GM18505 (cell line): ENCODE measurements around the gene TOGARAM2.

Experiments used
- ATAC-seq: cut with Tn5 transposase; IDR thresholded peaks from one replicate; pipeline ENCODE4 v1.9.1; 2021; ENCODE audit not compliant: unreplicated experiment
- POLR2A ChIP-seq: IDR thresholded peaks from 4 replicates; pipeline ENCODE4 v1.6.1; 2011; ENCODE audit warnings: borderline replicate concordance; ENCODE audit not compliant: insufficient read depth, insufficient read length; ENCODE audit errors: extremely low read depth

The TOGARAM2 gene

DNA sequence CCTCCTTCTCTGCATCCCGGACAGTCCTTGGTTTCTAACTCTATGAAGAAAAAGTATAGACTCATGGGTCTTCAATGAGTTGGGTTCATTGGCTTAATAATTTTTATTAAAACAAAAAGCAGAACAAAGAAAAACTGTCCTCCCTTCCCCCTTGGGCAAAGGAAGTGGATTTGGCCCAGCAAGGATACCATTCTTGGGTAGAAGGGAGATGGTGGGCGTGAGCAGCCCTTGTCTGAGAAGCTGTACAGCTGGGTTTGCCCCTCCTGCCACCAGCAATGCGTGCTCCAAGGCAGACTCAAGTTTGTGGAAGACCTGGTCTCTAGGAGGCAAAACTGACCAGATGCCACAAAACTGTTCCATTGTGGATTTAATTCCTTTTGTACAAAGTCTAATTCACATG lies 80.5 kb downstream of the TOGARAM2 start:
- no peak for TF ChIP-seq POLR2A
- ATAC-seq, result no peak

DNA sequence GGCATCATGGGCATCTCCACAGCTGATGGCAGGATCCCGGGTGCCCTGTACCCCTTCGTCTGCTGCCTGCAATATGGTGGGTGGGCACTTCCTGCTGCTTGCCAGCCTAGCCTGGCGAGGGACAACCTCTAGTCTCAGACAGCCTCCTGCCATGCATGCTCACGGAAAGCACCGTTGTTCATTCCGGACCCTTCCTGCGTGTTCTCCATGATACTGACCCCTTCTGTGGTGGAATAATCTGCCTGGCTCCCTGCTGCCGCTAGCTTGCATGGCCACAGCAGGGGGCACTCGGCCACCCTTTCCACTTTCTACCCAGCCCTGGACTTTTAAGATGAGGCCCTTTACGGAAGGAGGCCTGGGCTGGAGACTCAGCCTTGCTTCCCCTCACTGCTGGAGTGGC lies 81.3 kb downstream of the TOGARAM2 start:
- ATAC-seq, result no peak
- TF ChIP-seq POLR2A, result no peak

DNA sequence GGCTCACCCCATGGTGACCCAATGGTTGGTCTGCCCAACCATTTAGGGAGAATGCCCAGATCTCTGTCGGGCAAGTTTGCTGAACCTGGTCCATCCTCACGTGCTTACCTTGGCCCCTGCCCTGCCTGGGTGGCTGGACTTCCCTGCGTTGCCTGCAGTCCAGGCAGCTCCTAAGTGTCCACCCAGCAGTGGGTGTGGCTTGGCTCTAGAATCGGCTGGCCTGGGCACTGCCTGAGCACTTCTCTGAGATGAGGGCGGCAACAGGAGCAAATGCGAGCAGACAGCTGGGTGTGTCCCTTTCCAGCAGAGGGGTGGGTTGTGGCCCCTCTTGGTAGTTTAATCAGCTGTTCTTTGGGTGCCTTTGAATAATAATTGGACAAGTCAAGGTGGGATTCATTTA lies 82.0 kb downstream of the TOGARAM2 start:
- TF ChIP-seq POLR2A, result no peak
- no peak for ATAC-seq

DNA sequence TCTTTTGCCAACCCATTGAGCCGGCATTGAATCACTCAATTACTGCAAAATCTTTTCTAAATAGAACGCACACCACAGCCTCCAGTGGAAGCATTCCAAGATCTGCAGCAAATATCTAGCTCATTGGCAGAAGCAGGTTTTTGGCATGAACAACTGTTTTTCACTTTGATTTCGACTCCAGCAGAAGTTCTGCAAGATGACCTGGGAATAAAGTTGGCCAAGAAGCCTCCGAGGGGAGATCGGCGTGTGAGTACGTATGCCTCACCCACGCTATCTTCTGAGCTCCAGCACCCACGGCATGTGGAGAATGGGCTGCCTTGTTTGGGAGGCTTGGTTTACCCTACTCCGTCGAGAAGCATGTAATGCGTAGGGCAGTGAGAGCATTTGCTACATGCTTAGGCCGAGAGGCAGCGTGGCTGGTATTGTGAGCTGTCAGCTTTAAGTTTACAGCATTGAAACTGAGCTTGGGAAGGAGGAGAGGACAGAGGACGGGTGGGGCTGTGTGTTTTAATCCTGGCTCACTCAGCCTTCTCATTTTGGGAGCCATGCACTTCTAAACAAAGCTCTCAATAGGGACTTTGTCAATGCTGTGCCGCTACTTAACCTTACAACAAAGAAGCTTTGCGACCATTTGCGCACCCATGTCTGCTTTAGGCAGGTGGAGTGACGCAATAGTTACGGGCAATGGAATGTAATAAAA lies 82.7 kb downstream of the TOGARAM2 start:
- ATAC-seq, result no peak
- no peak for TF ChIP-seq POLR2A

DNA sequence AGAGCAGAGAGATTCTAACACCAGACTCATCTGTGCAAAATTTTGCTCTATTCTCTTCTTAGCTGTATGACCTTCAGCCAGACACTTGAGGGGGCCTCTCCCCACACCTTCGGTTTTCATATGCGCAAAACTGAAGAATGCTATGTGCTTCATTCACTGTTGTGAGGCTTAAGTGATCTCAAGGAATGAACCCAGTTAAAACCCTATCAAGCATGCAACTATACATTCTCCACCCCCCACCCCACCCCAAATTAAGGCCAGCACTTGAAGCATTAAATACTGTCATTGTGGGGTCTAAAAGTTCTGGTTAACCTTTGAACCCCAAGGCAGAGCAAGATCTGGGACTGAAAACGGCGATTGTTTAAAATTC lies 83.2 kb downstream of the TOGARAM2 start:
- no peak for TF ChIP-seq POLR2A
- ATAC-seq, result no peak

DNA sequence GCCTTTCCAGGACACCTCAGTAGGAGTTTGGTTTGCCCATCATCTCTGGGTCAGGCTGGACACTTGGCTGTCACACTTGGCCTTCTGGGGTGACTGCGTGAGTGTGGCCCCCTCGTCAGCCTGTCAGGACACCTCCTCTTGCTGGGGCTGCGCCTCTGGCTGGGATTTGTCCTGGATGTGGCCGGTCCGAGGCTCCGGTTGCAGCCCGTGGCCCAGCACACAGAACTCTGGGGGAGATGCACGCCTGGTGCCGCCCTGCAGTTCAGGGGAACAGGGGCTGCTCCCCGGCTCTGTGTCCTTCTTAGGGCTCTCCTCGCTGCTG lies 83.6 kb downstream of the TOGARAM2 start:
- no peak for ATAC-seq
- TF ChIP-seq POLR2A, result no peak

DNA sequence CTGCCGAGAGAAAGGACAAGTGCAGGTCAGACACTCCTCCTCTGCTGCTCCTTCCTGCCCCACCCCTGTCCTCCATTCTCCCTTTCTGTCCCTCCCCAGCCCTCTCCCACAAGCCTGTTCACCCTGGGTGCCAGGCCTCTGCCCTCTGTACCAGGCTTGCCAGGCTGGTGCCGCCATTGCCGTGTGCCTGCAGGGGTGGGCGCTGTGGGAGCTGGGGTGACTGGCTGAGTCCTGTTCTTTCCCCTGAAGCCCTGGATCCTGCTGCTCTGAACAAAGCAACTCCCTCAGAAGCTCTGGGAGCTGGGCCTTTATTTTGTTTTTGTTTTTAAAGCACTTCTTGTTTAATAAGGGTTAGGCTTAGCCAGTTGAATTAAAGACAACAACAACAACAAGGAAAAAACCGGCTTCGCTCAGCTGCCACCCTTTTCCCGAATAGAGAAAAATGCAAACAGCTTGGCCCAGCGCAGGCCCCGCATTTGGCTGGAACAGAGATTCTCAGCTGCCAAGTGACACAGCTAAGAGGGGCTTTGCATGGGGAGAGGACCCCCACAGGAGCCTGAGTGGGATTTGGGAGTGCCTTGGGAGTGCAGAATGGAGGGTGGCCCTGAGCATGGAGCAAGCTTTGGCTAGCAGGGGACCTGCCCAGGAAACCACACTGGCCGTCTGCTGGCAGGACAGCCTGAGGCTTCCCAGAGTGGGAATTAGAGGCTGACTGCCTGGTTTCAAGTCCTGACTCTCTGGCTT lies 84.1 kb downstream of the TOGARAM2 start:
- TF ChIP-seq POLR2A, result no peak
- ATAC-seq, result no peak

DNA sequence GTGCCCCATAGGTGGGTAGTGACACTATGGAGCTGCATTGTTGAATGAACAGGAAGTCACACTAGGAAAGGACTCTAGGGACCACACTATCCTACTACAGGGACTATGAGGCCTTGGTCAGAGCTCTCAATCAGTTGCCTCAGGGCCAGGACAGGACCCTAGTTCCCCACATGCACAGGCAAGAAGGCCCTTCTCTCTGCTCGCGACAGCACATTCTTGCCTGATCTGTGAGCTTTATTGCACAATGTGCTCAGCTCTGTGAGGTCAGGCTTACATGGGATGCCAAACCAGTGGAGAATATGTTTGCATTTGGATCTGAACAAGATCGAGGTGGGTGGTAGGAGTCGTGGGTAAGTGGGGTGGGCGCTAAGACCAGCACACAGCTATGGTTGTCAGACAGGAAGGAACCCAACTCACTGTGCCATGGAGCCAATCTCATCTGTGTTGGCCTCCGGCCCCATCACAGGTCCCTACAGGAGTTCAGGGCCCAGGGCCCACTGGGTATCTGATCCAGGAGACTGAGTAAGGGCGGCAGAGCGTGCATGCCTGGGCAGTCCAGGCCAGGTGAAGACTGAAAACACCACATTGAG lies 85.3 kb downstream of the TOGARAM2 start:
- TF ChIP-seq POLR2A, result no peak
- ATAC-seq, result no peak

DNA sequence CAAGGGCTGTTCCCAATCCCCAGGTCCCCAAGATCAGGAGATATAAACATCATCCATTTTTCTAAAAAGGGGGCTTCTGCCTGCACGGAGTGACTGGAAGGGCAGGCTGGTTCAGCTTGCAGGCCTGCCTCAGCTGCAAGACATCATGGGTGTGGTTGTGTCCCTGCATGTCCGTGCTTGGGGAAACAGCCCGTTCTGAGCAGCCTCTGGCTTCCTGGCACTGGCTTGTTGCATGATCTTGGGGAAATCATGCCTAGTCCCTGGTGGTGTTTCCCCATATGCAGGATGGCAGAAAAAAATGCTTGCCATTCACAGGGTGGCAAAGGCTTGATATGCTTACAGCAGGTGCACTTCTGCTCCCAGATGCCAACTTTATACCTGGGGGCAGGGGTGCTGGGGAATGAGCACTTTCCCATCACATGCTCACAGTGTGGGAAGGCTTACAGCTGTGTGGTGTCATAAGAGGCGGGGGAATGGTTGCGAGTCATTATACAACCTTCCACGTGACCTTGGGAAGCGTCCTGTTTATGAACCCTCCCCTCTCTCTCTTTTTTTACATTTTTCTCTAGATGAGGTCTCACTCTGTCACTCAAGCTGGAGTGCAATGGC lies 86.0 kb downstream of the TOGARAM2 start:
- no peak for ATAC-seq
- TF ChIP-seq POLR2A, result no peak

DNA sequence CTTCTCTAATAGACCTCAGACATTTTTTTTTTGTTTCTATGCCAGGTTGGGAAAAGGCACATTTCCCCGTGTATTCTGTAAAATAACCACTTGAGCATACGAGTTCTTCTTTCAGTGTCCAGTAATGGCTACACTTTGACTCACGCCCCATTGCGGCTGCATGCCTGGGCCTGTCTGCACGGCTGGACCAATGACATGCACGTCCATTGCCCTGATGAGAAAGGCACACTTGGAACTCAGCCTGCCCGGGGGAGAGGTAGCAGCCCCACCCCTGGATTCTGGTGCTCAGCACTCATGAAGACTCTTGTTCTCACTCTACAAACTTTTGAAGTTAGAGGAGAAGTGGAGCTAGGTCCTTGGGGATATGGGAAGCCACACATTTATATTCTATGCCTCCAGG lies 87.4 kb downstream of the TOGARAM2 start:
- TF ChIP-seq POLR2A, result no peak
- ATAC-seq, result no peak

DNA sequence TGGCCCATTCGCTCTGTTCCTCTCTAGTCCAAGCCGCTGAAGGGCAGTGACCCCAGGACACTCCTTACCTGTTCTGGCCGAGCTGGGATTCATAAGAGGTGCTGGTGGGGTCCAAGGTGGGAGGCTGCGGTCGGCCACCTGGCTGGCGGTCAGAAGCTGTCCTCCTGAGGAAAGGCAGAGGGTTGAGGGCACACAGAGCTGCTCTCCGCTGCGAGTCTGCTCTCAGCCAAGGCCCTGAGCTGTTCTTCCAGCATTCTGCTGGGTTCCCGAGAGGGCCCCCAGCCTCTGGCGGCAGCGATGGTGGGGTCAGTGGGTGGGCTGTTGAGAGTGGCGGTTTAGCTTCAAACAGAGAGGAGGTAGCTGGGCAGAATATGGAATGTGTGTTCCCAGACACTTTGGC lies 89.4 kb downstream of the TOGARAM2 start:
- no peak for TF ChIP-seq POLR2A
- no peak for ATAC-seq

DNA sequence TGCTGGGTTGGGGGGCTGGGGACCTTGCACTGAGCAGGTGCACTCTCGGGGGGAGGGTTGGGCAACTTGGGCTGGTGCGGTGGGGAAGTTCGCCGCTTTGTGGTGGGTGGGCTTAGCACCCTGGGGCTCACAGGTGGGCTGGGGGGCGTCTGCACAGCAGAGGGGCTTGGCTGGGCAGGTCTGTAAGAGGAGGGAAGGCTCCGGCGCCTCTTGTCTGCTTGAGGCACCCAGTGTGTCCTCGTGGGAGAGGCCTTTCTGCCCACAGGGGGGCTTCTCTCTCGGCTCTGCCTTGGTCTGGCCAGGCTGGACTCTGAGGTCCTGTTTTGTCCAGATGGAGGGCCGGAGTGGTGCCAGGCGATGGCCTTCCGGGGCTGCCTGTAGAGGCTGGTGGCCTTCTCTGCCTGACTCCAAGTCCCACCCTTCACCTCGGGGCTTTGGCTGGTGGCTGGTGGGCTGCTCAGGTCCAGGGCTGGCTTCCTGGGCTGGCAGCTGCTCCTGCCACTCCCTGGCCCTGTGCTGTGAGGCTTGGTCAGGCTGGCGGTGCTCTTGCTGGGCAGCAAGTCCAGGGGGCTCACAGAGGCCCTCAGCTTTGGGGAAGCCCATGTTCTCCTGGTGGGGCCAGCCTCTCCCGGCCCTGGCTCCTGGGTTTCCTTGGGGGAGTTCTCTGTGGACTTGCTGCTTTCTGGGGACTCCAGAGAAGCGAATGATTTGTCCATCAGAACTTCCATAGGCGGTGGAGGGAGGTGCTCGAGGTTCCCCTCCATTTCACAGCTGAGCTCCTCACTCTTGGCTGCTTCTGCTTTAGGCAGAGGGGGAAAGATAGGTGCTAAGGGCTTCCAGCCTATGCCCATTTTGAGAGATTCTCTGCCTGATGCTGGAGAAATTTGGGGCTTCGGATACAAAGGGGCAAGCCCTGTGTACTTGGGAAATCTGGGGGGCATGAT lies 90.2 kb downstream of the TOGARAM2 start:
- no peak for TF ChIP-seq POLR2A

DNA sequence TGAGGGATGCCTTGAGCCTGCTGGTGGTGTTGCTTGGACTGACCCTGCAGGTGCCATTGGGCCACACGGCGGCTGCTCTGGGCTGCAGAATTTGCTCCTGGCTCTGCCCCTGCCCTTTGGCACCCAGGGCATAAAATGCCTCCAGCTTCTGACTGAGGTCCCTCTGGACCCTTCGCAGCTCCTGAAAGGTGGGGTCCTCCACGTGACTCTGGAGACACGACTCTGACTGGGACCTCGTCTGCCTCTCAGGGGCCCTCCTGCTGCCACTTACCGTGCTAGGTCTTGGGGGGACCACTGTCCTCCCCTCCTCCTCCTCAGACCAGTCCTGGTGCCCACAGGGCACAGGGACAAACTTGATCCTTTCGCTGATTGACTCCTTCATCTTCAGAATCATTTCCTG lies 91.2 kb downstream of the TOGARAM2 start:
- TF ChIP-seq POLR2A, result no peak
- no peak for ATAC-seq

More for the DNA sequence above, 90.2 kb downstream of the TOGARAM2 start:
- ATAC-seq, result no peak
